ENCODE data around the gene SEC61A1. TPM values are rescaled to one million over a fixed set of nuclear protein-coding genes. Genes with fewer than 3 reads are reported as not detected.

The SEC61A1 gene
- total RNA-seq, 1 donor from 2014 or later, result 203 TPM

GRCh38 chr3:128113817-128114794 is 61.9 kb downstream of the SEC61A1 start:
- DNase-seq (ENCODE audit: low spot score), result no peak

Other genes starting within 250 kb of the SEC61A1 start
- gene MGLL, start 229.9 kb upstream of the SEC61A1 start, total RNA-seq, result 193 TPM
- 2.1 TPM for gene KBTBD12, start 137.2 kb upstream of the SEC61A1 start, total RNA-seq
- gene RUVBL1, start 71.4 kb downstream of the SEC61A1 start, total RNA-seq, result 20.6 TPM
- 11.7 TPM for gene EEFSEC, start 101.0 kb downstream of the SEC61A1 start, total RNA-seq